GM10248 (cell line): ENCODE results near the gene VAV2.

ENCODE experiments used
- CTCF ChIA-PET: fragments of 300-600 bp; sonication (Branson Sonifier 250); formaldehyde crosslinking; extraction: SDS; loops from one replicate; lab custom pipeline; 2021; ENCODE audit warnings: antibody characterized with exemption; lab: Yijun Ruan, JAX
- POLR2A ChIA-PET: fragments of 350-650 bp; sonication (Branson Sonifier 250); formaldehyde crosslinking; extraction: SDS; loops from one replicate; lab custom pipeline; 2020; ENCODE audit warnings: antibody characterized with exemption; lab: Yijun Ruan, JAX
- DNase-seq: peaks from one replicate; pipeline ENCODE4 v3.0.0; 2012; ENCODE audit errors: extremely low spot score
- TF ChIP-seq, protein P1 (sequence below): IDR thresholded peaks from 2 replicates; pipeline ENCODE4 v1.5.1; 2012; ENCODE audit warnings: mild to moderate bottlenecking, low read depth; ENCODE audit errors: extremely low read depth, missing control alignments, control extremely low read depth

Gene VAV2

DNA sequence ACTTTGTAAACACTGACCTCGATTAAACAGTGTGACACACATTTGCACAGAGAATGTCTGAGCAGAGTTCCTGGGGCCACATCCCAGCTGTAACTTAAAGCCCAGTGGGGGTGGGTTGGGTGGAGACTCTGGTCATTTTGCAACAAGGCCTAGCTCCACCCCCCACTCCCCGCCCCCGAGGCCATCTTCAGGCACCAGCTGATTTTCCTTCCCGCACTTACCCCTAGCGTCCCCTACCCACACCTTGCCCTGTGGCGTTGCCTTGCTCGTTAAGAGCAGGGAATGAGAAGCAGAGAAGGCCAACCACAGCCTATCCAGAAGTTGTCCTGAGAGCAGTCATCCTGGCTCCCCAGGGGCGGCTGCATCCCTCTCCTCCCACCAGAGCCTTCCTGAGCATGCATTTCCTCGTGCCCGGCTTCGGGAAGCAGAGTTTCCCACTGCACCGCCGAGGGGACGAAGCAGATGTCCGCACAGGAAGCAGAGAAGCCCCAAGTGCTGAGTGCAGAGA, 152.2 kb downstream of the VAV2 start:
- CTCF ChIA-PET, result interaction anchor here (1.1 to 1.5 kb wide), 3 partner anchors 9 to 154 kb away, joined by 3 to 4 read pairs (median 3); no protein-coding TSS in a partner anchor
- TF ChIP-seq, protein P1, sequence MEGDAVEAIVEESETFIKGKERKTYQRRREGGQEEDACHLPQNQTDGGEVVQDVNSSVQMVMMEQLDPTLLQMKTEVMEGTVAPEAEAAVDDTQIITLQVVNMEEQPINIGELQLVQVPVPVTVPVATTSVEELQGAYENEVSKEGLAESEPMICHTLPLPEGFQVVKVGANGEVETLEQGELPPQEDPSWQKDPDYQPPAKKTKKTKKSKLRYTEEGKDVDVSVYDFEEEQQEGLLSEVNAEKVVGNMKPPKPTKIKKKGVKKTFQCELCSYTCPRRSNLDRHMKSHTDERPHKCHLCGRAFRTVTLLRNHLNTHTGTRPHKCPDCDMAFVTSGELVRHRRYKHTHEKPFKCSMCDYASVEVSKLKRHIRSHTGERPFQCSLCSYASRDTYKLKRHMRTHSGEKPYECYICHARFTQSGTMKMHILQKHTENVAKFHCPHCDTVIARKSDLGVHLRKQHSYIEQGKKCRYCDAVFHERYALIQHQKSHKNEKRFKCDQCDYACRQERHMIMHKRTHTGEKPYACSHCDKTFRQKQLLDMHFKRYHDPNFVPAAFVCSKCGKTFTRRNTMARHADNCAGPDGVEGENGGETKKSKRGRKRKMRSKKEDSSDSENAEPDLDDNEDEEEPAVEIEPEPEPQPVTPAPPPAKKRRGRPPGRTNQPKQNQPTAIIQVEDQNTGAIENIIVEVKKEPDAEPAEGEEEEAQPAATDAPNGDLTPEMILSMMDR, result no peak
- no peak for DNase-seq
- POLR2A ChIA-PET, result interaction anchor here (0.8 kb wide), 1 partner anchor 15 kb away, joined by 5 read pairs; no protein-coding TSS in a partner anchor

DNA sequence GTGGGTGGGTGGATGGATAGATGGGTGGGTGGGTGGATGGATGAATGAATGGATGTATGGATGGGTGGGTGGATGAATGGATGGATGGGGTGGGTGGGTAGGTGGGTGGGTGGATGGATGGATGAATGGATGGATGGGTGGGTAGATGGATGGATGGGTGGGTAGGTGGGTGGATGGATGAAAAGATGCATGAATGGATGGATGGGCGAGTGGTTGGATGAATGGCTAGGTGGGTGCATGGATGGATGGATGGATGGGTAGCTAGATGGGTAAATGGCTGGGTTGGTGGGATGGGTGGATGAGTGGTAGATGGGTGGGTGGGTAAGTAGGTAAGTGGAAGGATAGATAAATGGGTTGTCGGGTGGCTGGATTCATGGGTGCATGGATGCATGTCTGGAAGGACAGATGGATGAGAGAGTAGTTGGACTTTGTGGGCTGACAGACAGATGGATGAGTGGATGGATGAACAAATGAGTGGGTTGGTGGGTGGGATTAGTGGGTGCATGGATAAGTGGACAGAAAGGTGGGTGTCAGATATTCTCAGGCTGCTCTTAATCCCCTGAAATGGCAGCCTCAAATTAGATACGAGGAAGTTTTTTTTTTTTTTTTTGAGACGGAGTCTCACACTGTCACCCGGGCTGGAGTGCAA, 153.1 kb downstream of the VAV2 start:
- CTCF ChIA-PET, result interaction anchor here (1.0 to 1.3 kb wide), 2 partner anchors 13 to 155 kb away, joined by 3 read pairs; no protein-coding TSS in a partner anchor
- TF ChIP-seq, protein P1, result no peak

DNA sequence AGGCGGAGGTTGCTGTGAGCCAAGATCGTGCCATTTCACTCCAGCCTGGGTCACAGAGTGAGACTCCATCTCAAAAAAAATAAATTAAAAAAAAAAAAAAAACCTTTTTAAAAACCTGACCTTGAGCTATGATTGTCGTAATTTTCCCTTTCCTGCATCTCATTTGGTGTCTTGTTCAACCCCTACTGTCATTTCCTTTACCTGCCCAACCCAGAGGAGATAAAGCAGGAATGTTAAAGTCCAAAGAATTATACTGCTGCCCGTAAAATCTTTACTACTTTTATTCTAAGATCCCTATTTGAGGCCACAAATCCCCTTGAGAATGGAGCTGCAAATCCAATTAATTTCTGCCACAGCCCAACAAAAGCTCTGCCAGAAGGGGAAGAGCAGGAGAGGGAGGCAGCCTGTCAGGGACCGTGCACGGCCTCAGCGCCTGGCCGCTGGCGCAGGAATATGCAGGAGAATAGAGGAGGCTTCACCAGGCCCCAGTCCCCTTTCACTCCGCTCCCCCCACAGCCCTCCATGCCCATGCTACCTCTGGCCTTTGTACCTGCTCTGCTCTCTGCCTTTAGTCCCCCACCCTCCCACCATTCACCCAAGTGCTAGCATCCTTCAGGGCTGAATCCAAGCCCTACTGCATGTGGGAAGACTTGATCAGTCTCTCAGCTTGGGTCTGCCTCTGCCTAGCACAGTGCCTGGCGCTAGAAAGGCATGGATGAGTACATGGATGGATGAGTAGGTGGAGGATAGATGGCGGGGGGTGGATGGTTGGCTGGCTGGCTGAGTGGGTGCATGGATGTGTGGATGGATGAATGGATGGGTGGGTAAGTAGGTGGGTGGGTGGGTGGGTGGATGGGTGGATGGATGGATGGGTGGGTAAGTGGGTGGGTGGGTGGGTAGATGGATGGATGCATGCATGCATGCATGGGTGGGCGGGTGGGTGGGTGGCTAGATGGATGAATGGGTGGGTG, 154.2 kb downstream of the VAV2 start:
- ChIA-PET CTCF (interaction anchor here (1.0 to 1.3 kb wide), 3 partner anchors 10 to 156 kb away, joined by 3 read pairs; no protein-coding TSS in a partner anchor), POLR2A (no interaction called here)
- no peak for DNase-seq
- TF ChIP-seq, protein P1, result no peak

More for the DNA sequence above, 153.1 kb downstream of the VAV2 start:
- POLR2A ChIA-PET, result interaction anchor here (0.8 kb wide), 1 partner anchor 15 kb away, joined by 5 read pairs; no protein-coding TSS in a partner anchor
- DNase-seq, result no peak

DNA sequence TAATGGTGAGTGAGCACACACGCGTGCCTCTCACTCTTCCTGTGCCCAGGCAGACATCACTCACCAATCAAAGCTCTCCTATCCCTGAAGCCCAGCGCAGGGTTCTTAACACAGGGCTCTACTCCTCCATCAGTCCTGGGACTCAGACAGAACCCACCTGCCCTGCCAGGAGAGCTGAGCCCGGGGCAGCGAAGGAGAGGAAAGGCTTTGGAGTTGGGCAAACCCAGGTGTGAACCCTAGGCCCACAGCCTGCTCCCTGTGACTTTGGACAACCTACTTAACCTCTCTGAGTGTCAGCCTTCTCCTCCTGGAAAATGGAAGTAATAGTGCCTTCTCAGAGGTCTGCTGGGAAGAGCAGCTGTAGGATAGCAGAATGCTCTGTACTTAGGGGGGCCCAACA, 155.3 kb downstream of the VAV2 start:
- DNase-seq, result no peak
- ChIA-PET CTCF (no interaction called here), POLR2A (no interaction called here)
- TF ChIP-seq, protein P1, result no peak

DNA sequence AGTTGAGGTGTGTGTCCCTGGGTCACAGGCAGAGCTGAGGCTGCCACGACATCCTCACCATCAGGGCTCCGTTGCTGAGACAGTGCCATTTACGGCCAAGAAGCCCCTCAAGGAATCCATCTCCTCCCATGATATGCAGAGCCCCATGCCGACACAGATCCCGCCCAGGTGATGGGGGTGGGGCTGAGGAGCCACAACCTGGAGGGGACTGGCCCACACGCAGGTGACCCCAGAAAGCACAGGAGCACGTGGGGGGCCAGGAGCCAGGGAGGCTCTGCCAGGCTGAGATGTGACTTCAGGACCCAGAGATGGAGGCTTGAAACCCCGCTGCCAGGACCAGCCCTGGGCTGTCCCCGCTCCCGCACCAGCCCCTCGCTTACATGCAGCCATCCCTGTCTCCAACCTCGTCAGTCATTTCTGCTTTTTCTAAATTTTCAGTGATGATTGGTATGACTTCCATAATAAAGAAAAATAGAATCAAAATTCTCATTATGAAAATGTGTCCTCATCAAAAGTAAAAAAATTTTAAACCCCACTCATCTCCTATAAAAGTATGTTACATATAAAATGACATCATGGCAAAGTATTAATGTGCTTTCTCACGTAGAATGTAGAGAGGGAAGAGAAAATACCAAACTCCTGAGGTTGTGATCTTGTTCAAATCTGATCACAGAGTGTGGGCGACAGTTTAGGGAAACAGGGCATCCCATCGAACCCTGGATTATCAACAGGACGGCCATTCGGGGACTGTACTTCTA, 155.9 kb downstream of the VAV2 start:
- TF ChIP-seq, protein P1, result no peak

More for the DNA sequence above, 155.9 kb downstream of the VAV2 start:
- ChIA-PET CTCF (no interaction called here), POLR2A (no interaction called here)
- DNase-seq, result no peak
